Peyer's patch (tissue), 4 donors: ENCODE data around the gene HDAC4.

Experiments
- CTCF ChIP-seq, 6 experiments: fragments of 450-650 bp in 4 of 6; fragments of 200-600 bp in 2 of 6; sonication (generic) in 1 of 6; IDR thresholded peaks; one replicate each; pipeline ENCODE4 v1.5.1; 2017 to 2019; ENCODE audit warnings: antibody characterized with exemption in 6 of 6, mild to moderate bottlenecking in 3 of 6, moderate library complexity in 1 of 6
- POLR2A ChIP-seq, 2 donors: fragments of 450-650 bp; IDR thresholded peaks; one replicate each; pipeline ENCODE4 v1.5.1; 2017; ENCODE audit warnings: antibody characterized with exemption in 2 of 2, mild to moderate bottlenecking in 2 of 2, moderate library complexity in 2 of 2

GRCh38 chr2:239055756-239056493, 344.9 kb downstream of the HDAC4 start:
- TF ChIP-seq CTCF (IDR thresholded peaks at IDR 0.05) = no peak
- no peak for TF ChIP-seq POLR2A (IDR thresholded peaks at IDR 0.05)
